Heart left ventricle (tissue), 13 donors: ENCODE measurements around the gene SCAMP1.

Experiments
- POLR2A ChIP-seq, 2 donors: fragments of 450-650 bp; IDR thresholded peaks; one replicate each; pipeline ENCODE4 v1.6.1; 2017; ENCODE audit warnings: antibody characterized with exemption in 2 of 2, mild to moderate bottlenecking in 2 of 2, moderate library complexity in 2 of 2
- TF ChIP-seq, protein P1 (sequence below), 12 donors: fragments of 200-600 bp; sonication (generic) in 4 of 12; IDR thresholded peaks; one replicate each; pipeline versions ENCODE4 v1.5.0 to v1.8.0; 2018 to 2022; ENCODE audit warnings: antibody characterized with exemption in 12 of 12, mild to moderate bottlenecking in 5 of 12
- donor health status: ischemic (EF 13 %, LVEDD 7.1; RV severe dilation, severe dysfunction).
- donor health status: DM: no; HTN: yes; CAD: no.
- donor health status: DM: no; HTN: no; CAD: no.
- donor health status: ischemic (EF 25% LVEDD 6.9; RV normal size, moderate dysfunction).
- donor health status: ischemic (EF 25% LVEDD 5.7; RV mildly dilated, moderate dysfunction).
- donor health status: ischemic (EF 35%, LVEDD 5.7; RV mildly dilated, moderate dysfunction).
- donor health status: nonischemic (EF 11% LVEDD 7.7; RV severe dilation, severe dysfunction).
- donor health status: DM: yes; HTN: yes; CAD: no.
- donor health status: PGD.
- donor health status: ischemic (EF 29% LVEDD 5.4; RV normal size, mild dysfunction).
- donor health status: nonischemic (EF 23%, LVEDD 6.1; RV moderate dilation, normal function).

DNA sequence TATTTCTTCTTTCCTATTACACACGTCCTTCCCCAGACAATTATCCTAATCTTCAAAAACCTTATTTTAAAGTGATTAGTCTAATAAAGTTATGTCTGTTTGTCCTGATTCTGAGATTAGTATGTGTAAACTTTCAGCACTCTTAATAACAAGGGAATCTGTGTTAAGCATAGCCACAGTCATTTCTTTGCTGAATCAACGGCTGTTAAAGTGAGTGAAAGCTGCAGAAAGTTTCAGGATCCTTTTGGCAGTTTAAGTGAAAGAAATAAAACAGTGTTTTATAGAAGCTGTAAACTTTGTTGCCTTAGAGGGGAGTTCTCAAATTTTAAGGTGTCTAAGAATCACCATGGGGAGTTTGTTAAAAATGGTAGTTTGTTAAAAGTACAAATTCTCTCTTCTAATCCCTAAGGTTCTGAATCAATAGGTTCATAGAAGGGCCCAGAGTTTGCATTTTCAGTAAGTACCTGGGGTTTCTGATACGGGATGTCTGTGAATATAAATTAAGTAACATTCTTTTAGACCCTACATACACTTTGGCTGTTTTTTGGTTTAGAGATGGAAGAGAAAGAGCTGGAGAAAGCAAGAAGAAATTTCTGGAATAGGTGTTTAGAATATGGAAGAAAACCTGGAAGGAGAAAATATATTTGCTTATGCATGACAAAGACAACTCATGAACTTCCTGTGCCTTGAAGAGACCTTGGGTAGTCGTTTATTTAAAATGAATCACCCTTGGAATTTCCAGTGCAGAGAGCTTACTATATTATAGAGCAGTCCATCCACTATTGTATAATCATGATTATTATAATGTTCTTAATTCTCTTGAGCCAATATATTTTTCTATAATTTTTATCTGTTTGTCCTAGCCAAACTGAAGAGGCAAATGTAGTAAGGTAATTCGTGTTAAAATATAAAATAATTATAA, 45.7 kb downstream of the SCAMP1 start:
- TF ChIP-seq POLR2A (IDR thresholded peaks at IDR 0.05), result no peak
- TF ChIP-seq, protein P1, sequence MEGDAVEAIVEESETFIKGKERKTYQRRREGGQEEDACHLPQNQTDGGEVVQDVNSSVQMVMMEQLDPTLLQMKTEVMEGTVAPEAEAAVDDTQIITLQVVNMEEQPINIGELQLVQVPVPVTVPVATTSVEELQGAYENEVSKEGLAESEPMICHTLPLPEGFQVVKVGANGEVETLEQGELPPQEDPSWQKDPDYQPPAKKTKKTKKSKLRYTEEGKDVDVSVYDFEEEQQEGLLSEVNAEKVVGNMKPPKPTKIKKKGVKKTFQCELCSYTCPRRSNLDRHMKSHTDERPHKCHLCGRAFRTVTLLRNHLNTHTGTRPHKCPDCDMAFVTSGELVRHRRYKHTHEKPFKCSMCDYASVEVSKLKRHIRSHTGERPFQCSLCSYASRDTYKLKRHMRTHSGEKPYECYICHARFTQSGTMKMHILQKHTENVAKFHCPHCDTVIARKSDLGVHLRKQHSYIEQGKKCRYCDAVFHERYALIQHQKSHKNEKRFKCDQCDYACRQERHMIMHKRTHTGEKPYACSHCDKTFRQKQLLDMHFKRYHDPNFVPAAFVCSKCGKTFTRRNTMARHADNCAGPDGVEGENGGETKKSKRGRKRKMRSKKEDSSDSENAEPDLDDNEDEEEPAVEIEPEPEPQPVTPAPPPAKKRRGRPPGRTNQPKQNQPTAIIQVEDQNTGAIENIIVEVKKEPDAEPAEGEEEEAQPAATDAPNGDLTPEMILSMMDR (IDR thresholded peaks at IDR 0.05), result no peak
